GM12878 (cell line): ENCODE data around the gene TNFRSF8. TPM values are rescaled to one million over a fixed set of nuclear protein-coding genes. Genes with fewer than 3 reads are reported as not detected.

Experiments
- CBX3 ChIP-seq: fragments of 200-600 bp; sonication (generic); IDR thresholded peaks from 2 replicates; pipeline ENCODE4 v1.6.1; 2016; ENCODE audit warnings: low read depth, borderline replicate concordance
- ETV6 ChIP-seq, 2 experiments: fragments of 450-650 bp in 1 of 2; IDR thresholded peaks in 1 of 2; conservative IDR thresholded peaks in 1 of 2; 2 replicates each; pipeline ENCODE4 v1.6.1; 2014; ENCODE audit warnings: antibody characterized with exemption in 1 of 2, borderline replicate concordance in 1 of 2, low read depth in 1 of 2, mild to moderate bottlenecking in 1 of 2, moderate library complexity in 1 of 2
- GATAD2B ChIP-seq: fragments of 450-650 bp; conservative IDR thresholded peaks from 2 replicates; pipeline ENCODE4 v1.6.1; 2017; ENCODE audit warnings: low read depth, mild to moderate bottlenecking, moderate library complexity
- MEF2B ChIP-seq: fragments of 450-650 bp; IDR thresholded peaks from 2 replicates; pipeline ENCODE4 v1.6.1; 2018; ENCODE audit warnings: mild to moderate bottlenecking, moderate library complexity; ENCODE audit not compliant: partially characterized antibody, poor library complexity, severe bottlenecking
- MYB ChIP-seq: fragments of 150-350 bp; IDR thresholded peaks from 2 replicates; pipeline ENCODE4 v1.6.1; 2014; ENCODE audit warnings: mild to moderate bottlenecking, low read depth, low read length, borderline replicate concordance
- NR2F1 ChIP-seq: fragments of 450-650 bp; conservative IDR thresholded peaks from 2 replicates; pipeline ENCODE4 v1.6.1; 2017; ENCODE audit warnings: mild to moderate bottlenecking
- TBL1XR1 ChIP-seq: IDR thresholded peaks from 2 replicates; pipeline ENCODE4 v1.6.1; 2012; ENCODE audit warnings: low read depth, low read length, improper control_type of control experiment
- TCF3 ChIP-seq: IDR thresholded peaks from 2 replicates; pipeline ENCODE4 v1.6.1; 2012; ENCODE audit warnings: low read depth, mild to moderate bottlenecking, low read length, borderline replicate concordance; ENCODE audit not compliant: insufficient read depth
- ZNF207 ChIP-seq: fragments of 450-650 bp; IDR thresholded peaks from 2 replicates; pipeline ENCODE4 v1.6.1; 2014; ENCODE audit warnings: antibody characterized with exemption, mild to moderate bottlenecking, borderline replicate concordance
- polyA plus RNA-seq, 11 experiments: library from polyadenylated mRNA; depleted of rRNA in 4 of 11; unstranded in 6 of 11; stranded (reverse) in 5 of 11; fragments of >200 nt; fragmentation: Nextera tagmentation in 4 of 11; fragmentation: Illumina TruSeq in 1 of 11; extraction: Ambion mirVana in 4 of 11; extraction: Trizol in 1 of 11; gene quantifications; 1 replicate in 1 of 11; 2 replicates in 10 of 11; pipeline versions ENCODE4 v1.2.1 to v1.2.3, GENCODE V29; 2011 to 2016; ENCODE audit warnings: inconsistent platforms in 2 of 11, missing spikeins in 2 of 11, low read depth in 1 of 11
- total RNA-seq, 4 experiments: library from RNA; depleted of rRNA in 3 of 4; stranded (reverse); fragments of >200 nt in 3 of 4; fragmentation: Illumina TruSeq in 1 of 4; extraction: Trizol in 1 of 4; gene quantifications; 2 replicates each; pipeline versions ENCODE4 v1.2.1 to v1.2.3, GENCODE V29; 2013 to 2021
- TF ChIP-seq, protein P1 (sequence below): IDR thresholded peaks from 2 replicates; pipeline ENCODE4 v1.6.1; 2012; ENCODE audit warnings: low read length, inconsistent platforms
- TF ChIP-seq, protein P2 (sequence below): fragments of 450-650 bp; formaldehyde crosslinking; IDR thresholded peaks from 2 replicates; pipeline ENCODE4 v1.5.0; 2022; ENCODE audit warnings: mild to moderate bottlenecking, missing genetic modification characterization
- TF ChIP-seq, protein P3 (sequence below): fragments of 450-650 bp; formaldehyde crosslinking; IDR thresholded peaks from 2 replicates; pipeline ENCODE4 v1.4.0; 2022; ENCODE audit warnings: mild to moderate bottlenecking, moderate library complexity
- TF ChIP-seq, protein P4 (sequence below): fragments of 450-650 bp; IDR thresholded peaks from 2 replicates; pipeline ENCODE4 v1.6.1; 2017; ENCODE audit warnings: mild to moderate bottlenecking, moderate library complexity
- TF ChIP-seq, protein P5 (sequence below), 3 experiments: IDR thresholded peaks in 2 of 3; conservative IDR thresholded peaks in 1 of 3; 2 replicates each; pipeline ENCODE4 v1.5.1; 2011; ENCODE audit warnings: low read depth in 3 of 3, low read length in 3 of 3, mild to moderate bottlenecking in 3 of 3, control low read depth in 2 of 3, moderate library complexity in 2 of 3, inconsistent platforms in 1 of 3, mixed read lengths in 1 of 3; ENCODE audit not compliant: control insufficient read depth in 2 of 3, insufficient read depth in 1 of 3; ENCODE audit errors: extremely low read depth in 1 of 3

TNFRSF8 gene
- total and polyA plus RNA-seq, 10 of the 15 experiments (the other 5 are each of a cell fraction or from before 2014, with no cell fraction given): 9.8 to 114 (median 58.8) TPM

DNA sequence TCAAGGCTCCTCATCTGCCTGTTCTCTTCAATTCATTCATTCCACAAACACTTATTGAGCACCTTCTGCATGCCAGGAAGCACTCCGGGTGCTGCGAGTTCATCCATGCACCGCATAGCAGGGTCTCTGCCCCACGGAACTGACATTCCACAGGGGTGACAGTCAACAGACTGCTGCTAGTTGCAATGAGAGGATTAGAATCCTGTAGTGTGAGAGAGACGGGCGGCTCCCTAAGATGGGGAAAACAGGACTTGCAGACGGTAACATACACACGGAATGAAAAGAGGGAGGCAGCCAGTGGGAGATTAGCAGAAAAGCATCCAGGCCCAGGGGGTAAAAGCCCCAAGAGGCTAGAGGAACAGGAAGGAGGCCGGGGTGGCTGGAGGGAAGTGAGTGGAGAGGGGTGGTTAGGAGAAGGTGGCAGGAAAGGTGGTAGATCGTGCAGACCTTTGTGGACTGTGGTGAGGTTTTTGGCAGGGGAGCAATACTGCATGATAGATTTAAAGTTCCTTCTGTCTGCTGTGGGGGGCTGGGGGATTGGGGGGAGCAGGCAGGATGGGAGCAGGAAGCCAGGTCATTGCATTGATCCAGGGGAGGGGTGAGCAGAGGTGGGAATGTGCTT, 6.6 kb downstream of the TNFRSF8 start (continued):
- TF ChIP-seq, protein P1, sequence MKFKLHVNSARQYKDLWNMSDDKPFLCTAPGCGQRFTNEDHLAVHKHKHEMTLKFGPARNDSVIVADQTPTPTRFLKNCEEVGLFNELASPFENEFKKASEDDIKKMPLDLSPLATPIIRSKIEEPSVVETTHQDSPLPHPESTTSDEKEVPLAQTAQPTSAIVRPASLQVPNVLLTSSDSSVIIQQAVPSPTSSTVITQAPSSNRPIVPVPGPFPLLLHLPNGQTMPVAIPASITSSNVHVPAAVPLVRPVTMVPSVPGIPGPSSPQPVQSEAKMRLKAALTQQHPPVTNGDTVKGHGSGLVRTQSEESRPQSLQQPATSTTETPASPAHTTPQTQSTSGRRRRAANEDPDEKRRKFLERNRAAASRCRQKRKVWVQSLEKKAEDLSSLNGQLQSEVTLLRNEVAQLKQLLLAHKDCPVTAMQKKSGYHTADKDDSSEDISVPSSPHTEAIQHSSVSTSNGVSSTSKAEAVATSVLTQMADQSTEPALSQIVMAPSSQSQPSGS: no peak
- TF ChIP-seq MEF2B (peak; percentile 21), TBL1XR1 (no peak), ZNF207 (no peak), MYB (no peak), CBX3 (no peak), ETV6 (conservative IDR thresholded peaks at IDR 0.05 in 1 of 2, IDR thresholded peaks at IDR 0.05 in 1 of 2; ENCODE audit: borderline replicate concordance in 1 of 2, low read depth in 1 of 2) (no peak), GATAD2B (no peak; the same call in 1 of the 2 replicates), TCF3 (no peak), NR2F1 (no peak)
- TF ChIP-seq, protein P2, sequence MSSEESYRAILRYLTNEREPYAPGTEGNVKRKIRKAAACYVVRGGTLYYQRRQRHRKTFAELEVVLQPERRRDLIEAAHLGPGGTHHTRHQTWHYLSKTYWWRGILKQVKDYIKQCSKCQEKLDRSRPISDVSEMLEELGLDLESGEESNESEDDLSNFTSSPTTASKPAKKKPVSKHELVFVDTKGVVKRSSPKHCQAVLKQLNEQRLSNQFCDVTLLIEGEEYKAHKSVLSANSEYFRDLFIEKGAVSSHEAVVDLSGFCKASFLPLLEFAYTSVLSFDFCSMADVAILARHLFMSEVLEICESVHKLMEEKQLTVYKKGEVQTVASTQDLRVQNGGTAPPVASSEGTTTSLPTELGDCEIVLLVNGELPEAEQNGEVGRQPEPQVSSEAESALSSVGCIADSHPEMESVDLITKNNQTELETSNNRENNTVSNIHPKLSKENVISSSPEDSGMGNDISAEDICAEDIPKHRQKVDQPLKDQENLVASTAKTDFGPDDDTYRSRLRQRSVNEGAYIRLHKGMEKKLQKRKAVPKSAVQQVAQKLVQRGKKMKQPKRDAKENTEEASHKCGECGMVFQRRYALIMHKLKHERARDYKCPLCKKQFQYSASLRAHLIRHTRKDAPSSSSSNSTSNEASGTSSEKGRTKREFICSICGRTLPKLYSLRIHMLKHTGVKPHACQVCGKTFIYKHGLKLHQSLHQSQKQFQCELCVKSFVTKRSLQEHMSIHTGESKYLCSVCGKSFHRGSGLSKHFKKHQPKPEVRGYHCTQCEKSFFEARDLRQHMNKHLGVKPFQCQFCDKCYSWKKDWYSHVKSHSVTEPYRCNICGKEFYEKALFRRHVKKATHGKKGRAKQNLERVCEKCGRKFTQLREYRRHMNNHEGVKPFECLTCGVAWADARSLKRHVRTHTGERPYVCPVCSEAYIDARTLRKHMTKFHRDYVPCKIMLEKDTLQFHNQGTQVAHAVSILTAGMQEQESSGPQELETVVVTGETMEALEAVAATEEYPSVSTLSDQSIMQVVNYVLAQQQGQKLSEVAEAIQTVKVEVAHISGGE (CRISPR knock-in tag): no peak
- TF ChIP-seq, protein P3, sequence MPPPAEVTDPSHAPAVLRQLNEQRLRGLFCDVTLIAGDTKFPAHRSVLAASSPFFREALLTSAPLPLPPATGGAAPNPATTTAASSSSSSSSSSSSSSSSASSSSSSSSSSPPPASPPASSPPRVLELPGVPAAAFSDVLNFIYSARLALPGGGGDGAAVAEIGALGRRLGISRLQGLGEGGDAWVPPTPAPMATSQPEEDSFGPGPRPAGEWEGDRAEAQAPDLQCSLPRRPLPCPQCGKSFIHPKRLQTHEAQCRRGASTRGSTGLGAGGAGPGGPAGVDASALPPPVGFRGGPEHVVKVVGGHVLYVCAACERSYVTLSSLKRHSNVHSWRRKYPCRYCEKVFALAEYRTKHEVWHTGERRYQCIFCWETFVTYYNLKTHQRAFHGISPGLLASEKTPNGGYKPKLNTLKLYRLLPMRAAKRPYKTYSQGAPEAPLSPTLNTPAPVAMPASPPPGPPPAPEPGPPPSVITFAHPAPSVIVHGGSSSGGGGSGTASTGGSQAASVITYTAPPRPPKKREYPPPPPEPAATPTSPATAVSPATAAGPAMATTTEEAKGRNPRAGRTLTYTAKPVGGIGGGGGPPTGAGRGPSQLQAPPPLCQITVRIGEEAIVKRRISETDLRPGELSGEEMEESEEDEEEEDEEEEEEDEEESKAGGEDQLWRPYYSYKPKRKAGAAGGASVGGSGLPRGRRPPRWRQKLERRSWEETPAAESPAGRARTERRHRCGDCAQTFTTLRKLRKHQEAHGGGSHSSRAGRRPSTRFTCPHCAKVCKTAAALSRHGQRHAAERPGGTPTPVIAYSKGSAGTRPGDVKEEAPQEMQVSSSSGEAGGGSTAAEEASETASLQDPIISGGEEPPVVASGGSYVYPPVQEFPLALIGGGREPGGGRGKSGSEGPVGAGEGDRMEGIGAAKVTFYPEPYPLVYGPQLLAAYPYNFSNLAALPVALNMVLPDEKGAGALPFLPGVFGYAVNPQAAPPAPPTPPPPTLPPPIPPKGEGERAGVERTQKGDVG (CRISPR knock-in tag): no peak
- TF ChIP-seq, protein P4, sequence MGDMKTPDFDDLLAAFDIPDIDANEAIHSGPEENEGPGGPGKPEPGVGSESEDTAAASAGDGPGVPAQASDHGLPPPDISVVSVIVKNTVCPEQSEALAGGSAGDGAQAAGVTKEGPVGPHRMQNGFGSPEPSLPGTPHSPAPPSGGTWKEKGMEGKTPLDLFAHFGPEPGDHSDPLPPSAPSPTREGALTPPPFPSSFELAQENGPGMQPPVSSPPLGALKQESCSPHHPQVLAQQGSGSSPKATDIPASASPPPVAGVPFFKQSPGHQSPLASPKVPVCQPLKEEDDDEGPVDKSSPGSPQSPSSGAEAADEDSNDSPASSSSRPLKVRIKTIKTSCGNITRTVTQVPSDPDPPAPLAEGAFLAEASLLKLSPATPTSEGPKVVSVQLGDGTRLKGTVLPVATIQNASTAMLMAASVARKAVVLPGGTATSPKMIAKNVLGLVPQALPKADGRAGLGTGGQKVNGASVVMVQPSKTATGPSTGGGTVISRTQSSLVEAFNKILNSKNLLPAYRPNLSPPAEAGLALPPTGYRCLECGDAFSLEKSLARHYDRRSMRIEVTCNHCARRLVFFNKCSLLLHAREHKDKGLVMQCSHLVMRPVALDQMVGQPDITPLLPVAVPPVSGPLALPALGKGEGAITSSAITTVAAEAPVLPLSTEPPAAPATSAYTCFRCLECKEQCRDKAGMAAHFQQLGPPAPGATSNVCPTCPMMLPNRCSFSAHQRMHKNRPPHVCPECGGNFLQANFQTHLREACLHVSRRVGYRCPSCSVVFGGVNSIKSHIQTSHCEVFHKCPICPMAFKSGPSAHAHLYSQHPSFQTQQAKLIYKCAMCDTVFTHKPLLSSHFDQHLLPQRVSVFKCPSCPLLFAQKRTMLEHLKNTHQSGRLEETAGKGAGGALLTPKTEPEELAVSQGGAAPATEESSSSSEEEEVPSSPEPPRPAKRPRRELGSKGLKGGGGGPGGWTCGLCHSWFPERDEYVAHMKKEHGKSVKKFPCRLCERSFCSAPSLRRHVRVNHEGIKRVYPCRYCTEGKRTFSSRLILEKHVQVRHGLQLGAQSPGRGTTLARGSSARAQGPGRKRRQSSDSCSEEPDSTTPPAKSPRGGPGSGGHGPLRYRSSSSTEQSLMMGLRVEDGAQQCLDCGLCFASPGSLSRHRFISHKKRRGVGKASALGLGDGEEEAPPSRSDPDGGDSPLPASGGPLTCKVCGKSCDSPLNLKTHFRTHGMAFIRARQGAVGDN: no peak
- TF ChIP-seq, protein P5, sequence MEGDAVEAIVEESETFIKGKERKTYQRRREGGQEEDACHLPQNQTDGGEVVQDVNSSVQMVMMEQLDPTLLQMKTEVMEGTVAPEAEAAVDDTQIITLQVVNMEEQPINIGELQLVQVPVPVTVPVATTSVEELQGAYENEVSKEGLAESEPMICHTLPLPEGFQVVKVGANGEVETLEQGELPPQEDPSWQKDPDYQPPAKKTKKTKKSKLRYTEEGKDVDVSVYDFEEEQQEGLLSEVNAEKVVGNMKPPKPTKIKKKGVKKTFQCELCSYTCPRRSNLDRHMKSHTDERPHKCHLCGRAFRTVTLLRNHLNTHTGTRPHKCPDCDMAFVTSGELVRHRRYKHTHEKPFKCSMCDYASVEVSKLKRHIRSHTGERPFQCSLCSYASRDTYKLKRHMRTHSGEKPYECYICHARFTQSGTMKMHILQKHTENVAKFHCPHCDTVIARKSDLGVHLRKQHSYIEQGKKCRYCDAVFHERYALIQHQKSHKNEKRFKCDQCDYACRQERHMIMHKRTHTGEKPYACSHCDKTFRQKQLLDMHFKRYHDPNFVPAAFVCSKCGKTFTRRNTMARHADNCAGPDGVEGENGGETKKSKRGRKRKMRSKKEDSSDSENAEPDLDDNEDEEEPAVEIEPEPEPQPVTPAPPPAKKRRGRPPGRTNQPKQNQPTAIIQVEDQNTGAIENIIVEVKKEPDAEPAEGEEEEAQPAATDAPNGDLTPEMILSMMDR (IDR thresholded peaks at IDR 0.05 in 2 of 3, conservative IDR thresholded peaks at IDR 0.05 in 1 of 3; ENCODE audit: control insufficient read depth in 2 of 3, extremely low read depth in 1 of 3, insufficient read depth in 1 of 3, low read depth in 3 of 3, low read length in 3 of 3): no peak
